Body of pancreas (tissue), 4 donors: Measurements from ENCODE around the gene ALDH3B2.

Source experiments
- CTCF ChIP-seq, 7 experiments: fragments of 450-650 bp in 4 of 7; fragments of 200-600 bp in 3 of 7; sonication (generic) in 3 of 7; IDR thresholded peaks; one replicate each; pipeline ENCODE4 v1.5.1; 2016 to 2019; ENCODE audit warnings: antibody characterized with exemption in 7 of 7
- POLR2A ChIP-seq, 3 donors: fragments of 450-650 bp; IDR thresholded peaks; one replicate each; pipeline ENCODE4 v1.6.1; 2016; ENCODE audit warnings: antibody characterized with exemption in 3 of 3, mild to moderate bottlenecking in 2 of 3

DNA sequence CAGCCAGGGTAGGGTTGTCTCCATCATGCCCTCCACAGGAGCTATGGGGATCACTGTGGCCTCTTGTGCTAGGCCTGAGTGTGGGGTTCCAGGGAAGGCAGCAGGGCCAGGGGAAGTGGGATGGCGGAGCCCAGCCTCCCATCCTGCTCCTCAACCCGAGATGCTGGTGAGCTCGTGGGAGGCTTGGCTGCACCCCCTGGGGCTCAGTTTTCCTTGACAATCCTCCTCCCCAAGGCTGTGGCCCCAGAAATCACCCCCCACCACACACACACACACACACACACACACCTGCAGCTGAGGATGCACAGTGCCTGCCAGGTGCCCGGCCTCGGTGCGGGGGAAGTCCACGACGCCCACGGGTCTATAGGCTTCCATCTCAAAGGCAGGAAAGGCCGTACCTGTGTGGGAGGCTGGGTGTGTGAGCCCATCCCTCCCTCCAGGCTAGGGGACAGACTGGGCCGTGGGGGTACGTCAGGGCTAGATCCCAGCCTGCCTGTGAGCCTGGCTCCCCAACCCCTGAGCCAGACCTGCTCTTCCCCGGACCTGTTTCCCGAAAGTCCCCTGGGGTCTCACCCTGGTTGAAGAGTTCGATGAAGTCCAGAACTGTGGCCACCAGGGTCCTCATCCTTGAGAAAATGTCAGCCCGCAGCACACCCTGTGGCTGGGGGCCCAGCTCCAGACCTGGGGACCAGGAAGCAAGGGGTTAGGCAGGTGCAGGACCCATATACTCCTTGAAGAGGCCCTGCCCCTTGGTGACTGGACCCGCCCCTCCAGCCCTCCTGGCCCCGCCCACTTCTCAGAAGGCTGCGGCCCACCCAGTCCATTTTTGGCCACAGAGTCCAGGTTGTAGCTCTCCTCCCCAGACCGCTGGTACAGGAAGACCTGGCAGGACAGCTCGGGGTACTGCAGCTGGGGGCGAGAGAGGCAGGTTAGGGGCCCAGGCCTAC, 29.7 kb downstream of the ALDH3B2 start:
- TF ChIP-seq POLR2A (IDR thresholded peaks at IDR 0.05) (no peak), CTCF (IDR thresholded peaks at IDR 0.05) (no peak)
